Uterus (tissue), 2 donors: ENCODE measurements around the gene KLHL25.

Experiments used
- POLR2A ChIP-seq, 2 donors: fragments of 450-650 bp; IDR thresholded peaks; one replicate each; pipeline ENCODE4 v1.6.1; 2016; ENCODE audit warnings: antibody characterized with exemption in 2 of 2, mild to moderate bottlenecking in 1 of 2, moderate library complexity in 1 of 2
- TF ChIP-seq, protein P1 (sequence below), 4 experiments: fragments of 200-600 bp in 2 of 4; fragments of 450-650 bp in 2 of 4; sonication (generic) in 2 of 4; IDR thresholded peaks; one replicate each; pipeline ENCODE4 v1.5.1; 2016 to 2019; ENCODE audit warnings: antibody characterized with exemption in 4 of 4, mild to moderate bottlenecking in 2 of 4, moderate library complexity in 1 of 4

DNA sequence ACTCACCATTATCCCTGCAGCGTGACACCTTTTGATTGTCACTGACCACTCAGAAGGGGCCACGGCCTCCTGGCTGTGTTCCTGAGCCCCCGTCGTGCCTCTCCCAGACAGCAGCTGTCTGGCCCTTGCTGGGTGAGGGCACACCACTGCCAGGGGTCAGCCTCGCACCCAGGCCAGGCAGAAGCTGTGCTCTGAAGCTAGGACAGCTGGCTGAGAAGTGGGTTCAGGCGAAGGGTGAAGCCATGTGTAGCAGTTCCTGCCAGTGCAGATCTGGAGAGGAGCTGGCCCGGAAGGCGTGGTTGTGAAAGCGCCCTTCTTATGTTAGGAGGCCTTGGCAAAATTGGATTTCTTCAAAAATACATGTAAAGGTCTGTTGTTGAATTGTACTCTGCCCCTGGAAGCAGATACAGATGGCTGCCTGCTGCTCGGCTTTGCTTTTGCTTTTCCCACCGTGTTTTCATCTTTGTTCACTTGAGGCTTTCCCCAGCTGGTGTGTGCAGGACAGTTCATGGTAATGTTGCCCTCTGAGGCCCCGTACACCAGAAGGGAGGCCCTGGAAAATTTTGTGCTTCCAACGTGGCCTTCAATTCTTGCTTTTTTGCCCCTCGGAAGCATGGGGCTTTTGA, 49.1 kb downstream of the KLHL25 start:
- TF ChIP-seq, protein P1, sequence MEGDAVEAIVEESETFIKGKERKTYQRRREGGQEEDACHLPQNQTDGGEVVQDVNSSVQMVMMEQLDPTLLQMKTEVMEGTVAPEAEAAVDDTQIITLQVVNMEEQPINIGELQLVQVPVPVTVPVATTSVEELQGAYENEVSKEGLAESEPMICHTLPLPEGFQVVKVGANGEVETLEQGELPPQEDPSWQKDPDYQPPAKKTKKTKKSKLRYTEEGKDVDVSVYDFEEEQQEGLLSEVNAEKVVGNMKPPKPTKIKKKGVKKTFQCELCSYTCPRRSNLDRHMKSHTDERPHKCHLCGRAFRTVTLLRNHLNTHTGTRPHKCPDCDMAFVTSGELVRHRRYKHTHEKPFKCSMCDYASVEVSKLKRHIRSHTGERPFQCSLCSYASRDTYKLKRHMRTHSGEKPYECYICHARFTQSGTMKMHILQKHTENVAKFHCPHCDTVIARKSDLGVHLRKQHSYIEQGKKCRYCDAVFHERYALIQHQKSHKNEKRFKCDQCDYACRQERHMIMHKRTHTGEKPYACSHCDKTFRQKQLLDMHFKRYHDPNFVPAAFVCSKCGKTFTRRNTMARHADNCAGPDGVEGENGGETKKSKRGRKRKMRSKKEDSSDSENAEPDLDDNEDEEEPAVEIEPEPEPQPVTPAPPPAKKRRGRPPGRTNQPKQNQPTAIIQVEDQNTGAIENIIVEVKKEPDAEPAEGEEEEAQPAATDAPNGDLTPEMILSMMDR (IDR thresholded peaks at IDR 0.05), result no peak
- TF ChIP-seq POLR2A (IDR thresholded peaks at IDR 0.05), result no peak
